ENCODE measurements around the gene SMIM21.

The SMIM21 gene

DNA sequence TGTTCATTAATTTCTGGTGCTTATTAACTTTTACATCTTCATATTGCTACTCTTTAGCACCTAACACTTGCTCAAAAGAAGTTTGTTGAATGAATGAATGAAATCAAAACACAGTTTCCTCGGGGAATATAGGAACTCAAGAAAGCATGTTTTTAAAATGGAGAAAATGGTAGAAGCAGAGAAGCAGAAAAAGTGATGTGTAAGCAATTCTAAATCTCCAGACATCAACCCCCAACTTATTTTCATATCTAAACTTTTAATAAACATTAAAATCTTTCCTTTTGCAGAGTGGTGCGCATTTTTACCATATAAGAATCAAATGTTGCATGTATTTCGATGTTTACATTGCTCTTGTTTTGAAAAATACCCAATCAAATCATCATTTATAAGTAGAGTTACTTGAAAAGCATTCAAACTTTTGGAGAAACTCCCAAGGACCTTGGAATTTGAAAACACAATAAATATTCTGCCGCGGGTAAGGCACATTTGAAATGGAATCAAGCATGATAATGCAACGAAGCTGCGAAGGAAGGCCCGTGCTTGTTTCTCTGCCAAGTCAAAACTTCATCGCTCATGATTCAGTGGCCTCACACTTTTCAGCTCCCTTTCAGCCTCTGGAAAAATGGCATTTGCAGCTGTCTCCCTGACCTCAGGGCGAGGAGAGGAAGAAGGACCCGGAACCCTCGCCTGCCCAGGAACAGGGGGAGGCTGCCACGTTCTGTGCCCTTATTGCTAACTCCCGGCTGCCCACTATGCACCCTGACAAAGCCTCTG lies 26.7 kb upstream of the SMIM21 start:
- TF ChIP-seq, protein P1, sequence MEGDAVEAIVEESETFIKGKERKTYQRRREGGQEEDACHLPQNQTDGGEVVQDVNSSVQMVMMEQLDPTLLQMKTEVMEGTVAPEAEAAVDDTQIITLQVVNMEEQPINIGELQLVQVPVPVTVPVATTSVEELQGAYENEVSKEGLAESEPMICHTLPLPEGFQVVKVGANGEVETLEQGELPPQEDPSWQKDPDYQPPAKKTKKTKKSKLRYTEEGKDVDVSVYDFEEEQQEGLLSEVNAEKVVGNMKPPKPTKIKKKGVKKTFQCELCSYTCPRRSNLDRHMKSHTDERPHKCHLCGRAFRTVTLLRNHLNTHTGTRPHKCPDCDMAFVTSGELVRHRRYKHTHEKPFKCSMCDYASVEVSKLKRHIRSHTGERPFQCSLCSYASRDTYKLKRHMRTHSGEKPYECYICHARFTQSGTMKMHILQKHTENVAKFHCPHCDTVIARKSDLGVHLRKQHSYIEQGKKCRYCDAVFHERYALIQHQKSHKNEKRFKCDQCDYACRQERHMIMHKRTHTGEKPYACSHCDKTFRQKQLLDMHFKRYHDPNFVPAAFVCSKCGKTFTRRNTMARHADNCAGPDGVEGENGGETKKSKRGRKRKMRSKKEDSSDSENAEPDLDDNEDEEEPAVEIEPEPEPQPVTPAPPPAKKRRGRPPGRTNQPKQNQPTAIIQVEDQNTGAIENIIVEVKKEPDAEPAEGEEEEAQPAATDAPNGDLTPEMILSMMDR (IDR thresholded peaks at IDR 0.05) = no peak
- no peak for TF ChIP-seq ZFX (IDR thresholded peaks at IDR 0.05; ENCODE audit: borderline replicate concordance)
- H3K27ac ChIP-seq = no peak overlapping the region

- TF ChIP-seq, protein P1 (IDR thresholded peaks at IDR 0.05) = no peak
- TF ChIP-seq ZFX (IDR thresholded peaks at IDR 0.05; ENCODE audit: borderline replicate concordance) = no peak
These were observed 23.4 kb upstream of the SMIM21 start for GRCh38 chr18:75450906-75451305.

GRCh38 chr18:75441896-75442295 lies 14.4 kb upstream of the SMIM21 start:
- TF ChIP-seq ZFX (IDR thresholded peaks at IDR 0.05; ENCODE audit: borderline replicate concordance) = no peak
- TF ChIP-seq, protein P1 (IDR thresholded peaks at IDR 0.05) = no peak
- H3K27ac ChIP-seq = no peak overlapping the region

More at GRCh38 chr18:75450906-75451305, 23.4 kb upstream of the SMIM21 start:
- H3K27ac ChIP-seq = no peak overlapping the region

DNA sequence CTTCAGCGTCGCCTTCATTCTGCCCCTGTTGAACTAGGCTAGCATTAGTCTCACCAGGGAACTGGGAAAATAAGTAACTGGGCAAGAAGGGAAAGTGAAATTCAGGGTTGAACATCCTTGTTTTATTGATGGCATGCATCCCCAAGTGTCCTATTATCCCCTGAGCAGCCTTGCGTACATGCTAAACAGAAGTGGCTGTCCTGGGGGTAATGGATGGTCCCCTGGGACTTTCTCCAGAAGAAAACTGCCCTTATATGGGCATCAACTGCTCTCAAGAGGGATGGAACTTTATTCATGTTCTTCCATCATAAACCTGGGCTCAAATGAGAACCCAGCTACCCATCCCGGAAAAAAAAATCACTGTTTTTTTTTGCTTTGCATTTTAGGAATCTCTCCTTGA lies 11.8 kb upstream of the SMIM21 start:
- no peak overlapping the region for H3K27ac ChIP-seq
- TF ChIP-seq, protein P1 (IDR thresholded peaks at IDR 0.05) = no peak
- no peak for TF ChIP-seq ZFX (IDR thresholded peaks at IDR 0.05; ENCODE audit: borderline replicate concordance)

GRCh38 chr18:75438891-75439290 lies 11.4 kb upstream of the SMIM21 start:
- no peak overlapping the region for H3K27ac ChIP-seq
- TF ChIP-seq, protein P1 (IDR thresholded peaks at IDR 0.05) = no peak
- no peak for TF ChIP-seq ZFX (IDR thresholded peaks at IDR 0.05; ENCODE audit: borderline replicate concordance)

DNA sequence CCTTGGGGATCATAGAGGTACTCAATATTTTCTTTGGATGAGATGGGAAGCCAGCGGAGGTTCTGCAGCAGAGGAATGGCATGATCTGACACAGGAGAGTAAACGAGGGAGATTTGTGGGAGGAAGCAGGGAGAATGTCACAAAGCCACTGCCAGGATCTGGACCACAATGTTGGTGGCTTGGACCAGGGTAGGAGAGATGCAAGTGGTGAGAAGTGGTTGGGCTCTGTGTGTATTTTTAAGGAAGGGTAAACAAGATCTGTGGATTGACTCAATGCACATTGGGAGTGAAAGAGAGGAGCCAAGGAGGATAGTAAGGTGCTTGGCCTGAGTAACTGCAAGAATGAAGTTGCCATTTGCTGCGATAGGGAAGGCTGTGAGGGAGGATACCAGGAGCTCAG lies 10.5 kb upstream of the SMIM21 start:
- TF ChIP-seq ZFX (IDR thresholded peaks at IDR 0.05; ENCODE audit: borderline replicate concordance) = no peak
- TF ChIP-seq, protein P1 (IDR thresholded peaks at IDR 0.05) = no peak

DNA sequence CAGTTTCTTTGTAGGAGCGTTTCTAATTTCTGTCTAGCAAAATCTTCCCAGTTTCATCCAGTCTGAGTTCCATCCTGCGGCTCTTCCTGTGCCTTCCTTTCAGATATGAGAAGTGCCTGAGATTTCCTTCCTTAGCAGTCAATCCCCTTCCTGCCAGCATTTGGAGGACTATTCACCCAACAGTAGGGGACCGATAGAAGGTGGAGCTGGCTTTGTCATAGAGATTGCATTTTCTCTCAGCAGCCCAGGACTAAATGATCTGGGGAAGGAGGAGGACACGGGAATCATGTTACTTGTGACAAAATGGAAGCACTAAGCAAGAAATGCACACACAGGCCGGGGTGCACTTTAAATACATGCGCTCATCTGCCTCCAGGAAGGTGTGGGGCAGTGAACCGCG lies 5.6 kb upstream of the SMIM21 start:
- TF ChIP-seq ZFX (IDR thresholded peaks at IDR 0.05; ENCODE audit: borderline replicate concordance) = no peak
- TF ChIP-seq, protein P1 (IDR thresholded peaks at IDR 0.05) = no peak
- H3K27ac ChIP-seq = no peak overlapping the region

More for the DNA sequence above, 10.5 kb upstream of the SMIM21 start:
- H3K27ac ChIP-seq = no peak overlapping the region
